ENCODE measurements around the gene MACF1. TPM values are rescaled to one million over a fixed set of nuclear protein-coding genes. Genes with fewer than 3 reads are reported as not detected.

Gene MACF1, protein sequence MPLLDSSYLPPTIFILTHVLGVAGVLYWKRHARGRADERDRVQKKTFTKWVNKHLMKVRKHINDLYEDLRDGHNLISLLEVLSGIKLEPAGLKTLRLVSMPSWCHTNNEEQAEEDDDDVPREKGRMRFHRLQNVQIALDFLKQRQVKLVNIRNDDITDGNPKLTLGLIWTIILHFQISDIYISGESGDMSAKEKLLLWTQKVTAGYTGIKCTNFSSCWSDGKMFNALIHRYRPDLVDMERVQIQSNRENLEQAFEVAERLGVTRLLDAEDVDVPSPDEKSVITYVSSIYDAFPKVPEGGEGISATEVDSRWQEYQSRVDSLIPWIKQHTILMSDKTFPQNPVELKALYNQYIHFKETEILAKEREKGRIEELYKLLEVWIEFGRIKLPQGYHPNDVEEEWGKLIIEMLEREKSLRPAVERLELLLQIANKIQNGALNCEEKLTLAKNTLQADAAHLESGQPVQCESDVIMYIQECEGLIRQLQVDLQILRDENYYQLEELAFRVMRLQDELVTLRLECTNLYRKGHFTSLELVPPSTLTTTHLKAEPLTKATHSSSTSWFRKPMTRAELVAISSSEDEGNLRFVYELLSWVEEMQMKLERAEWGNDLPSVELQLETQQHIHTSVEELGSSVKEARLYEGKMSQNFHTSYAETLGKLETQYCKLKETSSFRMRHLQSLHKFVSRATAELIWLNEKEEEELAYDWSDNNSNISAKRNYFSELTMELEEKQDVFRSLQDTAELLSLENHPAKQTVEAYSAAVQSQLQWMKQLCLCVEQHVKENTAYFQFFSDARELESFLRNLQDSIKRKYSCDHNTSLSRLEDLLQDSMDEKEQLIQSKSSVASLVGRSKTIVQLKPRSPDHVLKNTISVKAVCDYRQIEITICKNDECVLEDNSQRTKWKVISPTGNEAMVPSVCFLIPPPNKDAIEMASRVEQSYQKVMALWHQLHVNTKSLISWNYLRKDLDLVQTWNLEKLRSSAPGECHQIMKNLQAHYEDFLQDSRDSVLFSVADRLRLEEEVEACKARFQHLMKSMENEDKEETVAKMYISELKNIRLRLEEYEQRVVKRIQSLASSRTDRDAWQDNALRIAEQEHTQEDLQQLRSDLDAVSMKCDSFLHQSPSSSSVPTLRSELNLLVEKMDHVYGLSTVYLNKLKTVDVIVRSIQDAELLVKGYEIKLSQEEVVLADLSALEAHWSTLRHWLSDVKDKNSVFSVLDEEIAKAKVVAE (N-terminal part only)
- 100 to 1,000 TPM in 2 of 4 donors, 10 to 100 TPM in 2; 78.7 to 139 (median 113) TPM for total RNA-seq

DNA sequence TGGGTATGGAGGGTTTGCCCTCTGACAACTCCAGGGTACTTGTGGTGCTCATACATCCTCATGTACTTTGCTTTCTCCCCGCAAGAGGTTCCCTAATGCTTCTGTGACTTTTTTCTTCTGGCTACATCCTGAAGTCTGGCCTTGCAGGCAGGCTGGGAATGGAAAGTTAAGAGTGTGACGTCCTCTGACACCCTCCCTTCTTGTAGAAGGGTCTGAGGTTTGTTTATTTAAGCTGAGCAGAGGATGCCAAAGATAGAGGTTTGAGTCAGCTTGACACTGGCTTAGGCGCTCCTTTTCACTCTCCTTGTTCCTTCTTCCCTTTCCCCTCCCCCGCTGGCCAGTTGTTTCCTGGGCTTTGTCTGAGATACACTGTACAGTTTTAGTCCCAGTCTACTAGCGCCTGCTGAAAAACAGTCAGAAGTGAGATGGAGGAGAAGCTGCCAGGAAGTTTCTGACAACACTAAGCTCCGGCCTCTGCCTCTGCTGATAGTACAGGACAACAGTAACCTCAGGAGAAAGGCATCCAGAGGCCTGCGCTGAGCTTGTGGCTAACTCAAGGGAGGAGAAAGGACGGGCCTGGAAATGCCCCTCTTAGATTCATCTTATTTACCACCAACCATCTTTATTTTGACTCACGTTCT lies at the start of gene MACF1:
MACF1 (plus strand) TSS at position 255 of the 641 bp plus-strand sequence; CDS start at position 583, 328 bp downstream.
- Histone ChIP-seq H3K9me3 (no peaks in the 10 kb centered on the region), H3K27ac (peak within 1 kb of the TSS; percentile 76 to 88 (median 83)), H3K36me3 (no peaks in the 10 kb centered on the region), H3K4me3 (peak within 1 kb of the TSS; percentile 19 to 46 (median 32)), H3K4me1 (peaks cover 22 to 23% of the 10 kb centered on the region in 2 donors), H3K27me3 (no peaks in the 10 kb centered on the region)
- ATAC-seq (peak; percentile 81 to 83), DNase-seq (peak; percentile 29 to 48)
- in situ Hi-C loops (cut with MboI; ENCODE audit: low sequenced_read_pairs in 4 of 4) (loop anchor here in 2 of 4 donors (10.0 kb wide), 1 partner anchor 60 kb away; no protein-coding TSS in a partner anchor), intact Hi-C loops (cut with DNase I; ENCODE audit: low total_unique reads) (no loop called here)
- TF ChIP-seq, protein P1, sequence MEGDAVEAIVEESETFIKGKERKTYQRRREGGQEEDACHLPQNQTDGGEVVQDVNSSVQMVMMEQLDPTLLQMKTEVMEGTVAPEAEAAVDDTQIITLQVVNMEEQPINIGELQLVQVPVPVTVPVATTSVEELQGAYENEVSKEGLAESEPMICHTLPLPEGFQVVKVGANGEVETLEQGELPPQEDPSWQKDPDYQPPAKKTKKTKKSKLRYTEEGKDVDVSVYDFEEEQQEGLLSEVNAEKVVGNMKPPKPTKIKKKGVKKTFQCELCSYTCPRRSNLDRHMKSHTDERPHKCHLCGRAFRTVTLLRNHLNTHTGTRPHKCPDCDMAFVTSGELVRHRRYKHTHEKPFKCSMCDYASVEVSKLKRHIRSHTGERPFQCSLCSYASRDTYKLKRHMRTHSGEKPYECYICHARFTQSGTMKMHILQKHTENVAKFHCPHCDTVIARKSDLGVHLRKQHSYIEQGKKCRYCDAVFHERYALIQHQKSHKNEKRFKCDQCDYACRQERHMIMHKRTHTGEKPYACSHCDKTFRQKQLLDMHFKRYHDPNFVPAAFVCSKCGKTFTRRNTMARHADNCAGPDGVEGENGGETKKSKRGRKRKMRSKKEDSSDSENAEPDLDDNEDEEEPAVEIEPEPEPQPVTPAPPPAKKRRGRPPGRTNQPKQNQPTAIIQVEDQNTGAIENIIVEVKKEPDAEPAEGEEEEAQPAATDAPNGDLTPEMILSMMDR (IDR thresholded peaks at IDR 0.05 in 4 of 5, conservative IDR thresholded peaks at IDR 0.05 in 1 of 5): peak in 2 of 5 experiments; percentile 14 to 40
- peak; percentile 27 to 52 for TF ChIP-seq POLR2A (IDR thresholded peaks at IDR 0.05)

DNA sequence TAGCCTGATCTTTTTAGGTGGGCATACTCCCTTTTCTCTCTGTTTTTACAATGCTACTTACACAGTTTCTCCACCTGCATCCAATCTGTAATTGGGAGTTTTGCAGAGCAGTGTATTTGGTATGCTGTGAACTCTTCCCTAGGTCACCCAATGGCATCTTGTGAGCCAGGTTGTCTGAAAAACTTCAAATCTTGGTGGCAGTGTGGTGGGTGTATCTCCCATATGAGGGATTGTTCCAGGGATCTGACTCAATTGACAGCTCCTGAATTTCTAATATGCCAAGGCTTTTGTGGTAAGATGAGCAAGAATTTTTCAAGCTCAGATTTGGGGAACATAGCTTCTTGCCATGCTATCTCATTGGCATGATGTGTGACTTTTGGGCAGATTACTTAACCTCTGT lies 47.2 kb upstream of the MACF1 start:
- no peak overlapping the region for H3K4me3 ChIP-seq
- ATAC-seq (no peak), DNase-seq (no peak)
- TF ChIP-seq, protein P1 (IDR thresholded peaks at IDR 0.05 in 4 of 5, conservative IDR thresholded peaks at IDR 0.05 in 1 of 5): no peak
- no peak for TF ChIP-seq POLR2A (IDR thresholded peaks at IDR 0.05)
- in situ Hi-C loops (cut with MboI; ENCODE audit: low sequenced_read_pairs in 4 of 4) (no loop called here), intact Hi-C loops (cut with DNase I; ENCODE audit: low total_unique reads) (no loop called here)
- peaks cover 65 to 66% of the 10 kb centered on the region in 2 donors for H3K4me1 ChIP-seq
- H3K27ac ChIP-seq: no peak overlapping the region
- no peaks in the 10 kb centered on the region for H3K27me3 ChIP-seq
- H3K9me3 ChIP-seq: no peaks in the 10 kb centered on the region
- no peaks in the 10 kb centered on the region for H3K36me3 ChIP-seq

DNA sequence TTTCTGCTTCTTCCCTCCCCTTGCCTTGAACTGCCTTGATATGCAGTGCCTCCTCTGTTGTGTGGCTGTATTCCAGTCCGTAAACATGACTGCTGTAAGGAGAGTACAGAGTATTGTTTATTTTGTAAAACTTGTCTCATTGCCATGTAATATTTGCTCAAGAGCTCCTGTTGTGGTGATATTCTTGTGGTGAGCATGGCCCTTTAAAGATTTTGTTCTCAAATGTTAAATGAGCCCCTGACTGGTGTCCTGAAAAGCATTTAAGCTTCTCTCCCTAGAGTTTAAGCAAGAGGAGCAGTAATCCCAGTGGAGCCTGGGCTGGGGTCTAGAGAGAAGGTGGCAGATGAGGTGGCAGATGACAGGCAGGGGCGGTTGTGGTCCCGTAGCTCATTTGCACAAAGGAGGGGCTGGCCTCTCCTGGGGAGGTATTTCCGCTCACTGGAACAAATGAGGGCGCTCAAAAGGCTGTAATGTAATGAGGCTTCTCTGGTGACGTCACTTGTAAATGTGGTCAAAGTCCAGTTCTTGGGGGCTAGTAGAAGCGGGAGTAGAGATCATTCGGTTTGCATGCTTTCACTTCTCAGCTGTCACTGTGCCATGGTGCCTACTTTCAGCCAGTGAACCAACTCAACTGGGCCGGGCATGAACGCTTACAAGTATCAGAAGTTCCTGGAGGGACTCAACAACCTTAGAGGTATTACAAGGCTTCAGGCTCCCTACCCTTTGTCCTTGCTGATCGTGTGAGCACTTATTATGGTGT lies 46.0 kb upstream of the MACF1 start:
- no peaks in the 10 kb centered on the region for H3K27me3 ChIP-seq
- H3K36me3 ChIP-seq: no peaks in the 10 kb centered on the region
- peak overlapping the region in 2 of 4 donors; percentile 51 to 73 for H3K27ac ChIP-seq
- DNase-seq (peak in 1 of 2 donors; percentile 22), ATAC-seq (peak in 1 of 2 donors; percentile 38)
- H3K9me3 ChIP-seq: no peaks in the 10 kb centered on the region
- TF ChIP-seq, protein P1 (IDR thresholded peaks at IDR 0.05 in 4 of 5, conservative IDR thresholded peaks at IDR 0.05 in 1 of 5): no peak
- TF ChIP-seq POLR2A (IDR thresholded peaks at IDR 0.05): no peak
- peak overlapping the region in 3 of 4 donors; percentile 1 to 40 (median 6) for H3K4me3 ChIP-seq
- in situ Hi-C loops (cut with MboI; ENCODE audit: low sequenced_read_pairs in 4 of 4) (no loop called here), intact Hi-C loops (cut with DNase I; ENCODE audit: low total_unique reads) (loop anchor here (2.0 kb wide), 1 partner anchor 16 kb away; no protein-coding TSS in a partner anchor)
- H3K4me1 ChIP-seq: peaks cover 55 to 56% of the 10 kb centered on the region in 2 donors

Data from gastrocnemius medialis (tissue), 4 donors.